HPDE6-E6E7 (cell line): ENCODE data around the gene ZNF365.
"Not testable (repeated sequence)": the region's sequence is repeated elsewhere in the genome, so short reads cannot be mapped to it uniquely, and the experiment has no call there.

Source experiments
- DNase-seq: peaks from one replicate; pipeline ENCODE4 v3.0.0; 2011; ENCODE audit warnings: missing footprints; ENCODE audit errors: extremely low spot score

The ZNF365 gene

GRCh38 chr10:62373995-62374861 lies at the start of gene ZNF365:
Gene ZNF365 (plus strand): TSS chr10:62374369. CDS start chr10:62376194, 1,825 bp downstream.
- peak; percentile 39 for DNase-seq

GRCh38 chr10:62326176-62326575 lies 48.0 kb upstream of the ZNF365 start:
- no peak for DNase-seq

GRCh38 chr10:62327885-62328284 lies 46.3 kb upstream of the ZNF365 start:
- DNase-seq, result no peak

- DNase-seq, result no peak
These were observed 44.0 kb upstream of the ZNF365 start for GRCh38 chr10:62330213-62330612.

- DNase-seq, result no peak
These were observed 41.8 kb upstream of the ZNF365 start for GRCh38 chr10:62332406-62332805.

- no peak for DNase-seq
These were observed 40.9 kb upstream of the ZNF365 start for GRCh38 chr10:62333135-62333889.

- no peak for DNase-seq
These were observed 40.0 kb upstream of the ZNF365 start for GRCh38 chr10:62333988-62334682.

GRCh38 chr10:62335326-62335725 lies 38.8 kb upstream of the ZNF365 start:
- peak; percentile 29 for DNase-seq

GRCh38 chr10:62336404-62336803 lies 37.8 kb upstream of the ZNF365 start:
- DNase-seq, result no peak

GRCh38 chr10:62341419-62341818 lies 32.8 kb upstream of the ZNF365 start:
- DNase-seq, result no peak

- no peak for DNase-seq
These were observed 31.2 kb upstream of the ZNF365 start for GRCh38 chr10:62343000-62343399.

- DNase-seq, result no peak
These were observed 26.1 kb upstream of the ZNF365 start for GRCh38 chr10:62348029-62348428.

GRCh38 chr10:62352356-62352970 lies 21.7 kb upstream of the ZNF365 start:
- no peak for DNase-seq

GRCh38 chr10:62354916-62355315 lies 19.3 kb upstream of the ZNF365 start:
- DNase-seq, result no peak

- DNase-seq, result no peak
These were observed 17.7 kb upstream of the ZNF365 start for GRCh38 chr10:62356447-62356846.

GRCh38 chr10:62358151-62358550 lies 16.0 kb upstream of the ZNF365 start:
- DNase-seq, result not testable (repeated sequence)

- DNase-seq, result no peak
These were observed 552 bp upstream of the ZNF365 start for GRCh38 chr10:62373639-62373994.

GRCh38 chr10:62374862-62375710 lies 917 bp downstream of the ZNF365 start:
- DNase-seq, result peak; percentile 60

GRCh38 chr10:62376071-62377025 lies 2.2 kb downstream of the ZNF365 start:
- no peak for DNase-seq

GRCh38 chr10:62377026-62377415 lies 2.9 kb downstream of the ZNF365 start:
- no peak for DNase-seq
